ENCODE results near the gene RABEPK.
"Not testable (repeated sequence)": the region's sequence is repeated elsewhere in the genome, so short reads cannot be mapped to it uniquely, and the experiment has no call there.

GRCh38 chr9:125194466-125194865 is 5.9 kb upstream of the RABEPK start:
- TF ChIP-seq, protein P1, sequence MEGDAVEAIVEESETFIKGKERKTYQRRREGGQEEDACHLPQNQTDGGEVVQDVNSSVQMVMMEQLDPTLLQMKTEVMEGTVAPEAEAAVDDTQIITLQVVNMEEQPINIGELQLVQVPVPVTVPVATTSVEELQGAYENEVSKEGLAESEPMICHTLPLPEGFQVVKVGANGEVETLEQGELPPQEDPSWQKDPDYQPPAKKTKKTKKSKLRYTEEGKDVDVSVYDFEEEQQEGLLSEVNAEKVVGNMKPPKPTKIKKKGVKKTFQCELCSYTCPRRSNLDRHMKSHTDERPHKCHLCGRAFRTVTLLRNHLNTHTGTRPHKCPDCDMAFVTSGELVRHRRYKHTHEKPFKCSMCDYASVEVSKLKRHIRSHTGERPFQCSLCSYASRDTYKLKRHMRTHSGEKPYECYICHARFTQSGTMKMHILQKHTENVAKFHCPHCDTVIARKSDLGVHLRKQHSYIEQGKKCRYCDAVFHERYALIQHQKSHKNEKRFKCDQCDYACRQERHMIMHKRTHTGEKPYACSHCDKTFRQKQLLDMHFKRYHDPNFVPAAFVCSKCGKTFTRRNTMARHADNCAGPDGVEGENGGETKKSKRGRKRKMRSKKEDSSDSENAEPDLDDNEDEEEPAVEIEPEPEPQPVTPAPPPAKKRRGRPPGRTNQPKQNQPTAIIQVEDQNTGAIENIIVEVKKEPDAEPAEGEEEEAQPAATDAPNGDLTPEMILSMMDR (IDR thresholded peaks at IDR 0.05): not testable (repeated sequence)
- TF ChIP-seq POLR2A (IDR thresholded peaks at IDR 0.05): not testable (repeated sequence)

All from adrenal gland (tissue), 5 donors.